ACHN (cell line): ENCODE data around the gene PRRT1.
A peak's percentile ranks its signal among the peaks of the same experiment; 100 is the strongest.
"Not testable (repeated sequence)": the region's sequence is repeated elsewhere in the genome, so short reads cannot be mapped to it uniquely, and the experiment has no call there.

Experiments used
- DNase-seq: peaks from one replicate; pipeline ENCODE4 v3.0.0-alpha.2; 2015
- in situ Hi-C: cut with HindIII; loops from 2 replicates; pipeline ENCODE4 v1.10.0; 2017; ENCODE audit warnings: low sequenced_read_pairs, low pct_ligation_motif_present, low pct_unique_long_range_greater_than_20kb

Gene PRRT1

DNA sequence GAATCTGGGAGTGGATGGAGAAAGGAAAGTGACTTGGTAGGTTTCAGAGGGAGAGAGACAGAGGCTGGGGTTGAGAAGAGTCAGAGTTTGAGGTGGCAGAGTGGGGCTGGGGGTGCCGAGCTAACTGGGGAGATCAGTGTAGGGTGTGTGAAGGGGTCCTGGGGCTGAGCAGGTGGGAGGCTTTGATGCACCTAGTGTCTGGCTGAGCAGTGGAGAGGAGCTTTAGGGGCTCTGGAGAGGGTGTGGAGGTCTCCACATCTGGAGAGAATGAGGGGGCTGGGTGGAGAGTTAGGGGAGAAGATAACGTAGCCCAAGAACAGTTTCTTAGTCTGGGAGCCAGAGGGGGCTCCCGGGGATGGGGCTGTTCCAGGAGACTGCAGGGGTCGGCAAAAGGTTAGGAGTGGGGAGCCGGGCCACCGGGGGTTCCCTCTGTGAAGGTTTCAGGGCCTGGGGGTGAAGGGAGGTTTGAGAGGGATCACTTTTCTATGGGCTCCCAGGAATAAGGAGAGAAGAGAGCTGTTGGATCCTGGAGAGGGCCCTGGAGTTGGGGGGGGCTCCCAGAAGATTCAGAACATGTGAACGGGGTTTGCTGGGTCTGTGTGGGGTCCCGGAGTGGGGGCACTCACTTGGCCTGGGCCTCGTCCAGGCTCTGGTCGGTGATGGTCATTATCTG is 37.5 kb upstream of the PRRT1 start:
- in situ Hi-C loops: no loop called here
- DNase-seq: no peak

GRCh38 chr6:32188381-32189068 is 36.8 kb upstream of the PRRT1 start:
- no peak for DNase-seq
- in situ Hi-C loops: no loop called here

- DNase-seq, in situ Hi-C loops: not testable (repeated sequence)
Observed at GRCh38 chr6:32187725-32188380, 36.1 kb upstream of the PRRT1 start.

- DNase-seq: no peak
- in situ Hi-C loops: no loop called here
Observed at GRCh38 chr6:32187009-32187709, 35.4 kb upstream of the PRRT1 start.

DNA sequence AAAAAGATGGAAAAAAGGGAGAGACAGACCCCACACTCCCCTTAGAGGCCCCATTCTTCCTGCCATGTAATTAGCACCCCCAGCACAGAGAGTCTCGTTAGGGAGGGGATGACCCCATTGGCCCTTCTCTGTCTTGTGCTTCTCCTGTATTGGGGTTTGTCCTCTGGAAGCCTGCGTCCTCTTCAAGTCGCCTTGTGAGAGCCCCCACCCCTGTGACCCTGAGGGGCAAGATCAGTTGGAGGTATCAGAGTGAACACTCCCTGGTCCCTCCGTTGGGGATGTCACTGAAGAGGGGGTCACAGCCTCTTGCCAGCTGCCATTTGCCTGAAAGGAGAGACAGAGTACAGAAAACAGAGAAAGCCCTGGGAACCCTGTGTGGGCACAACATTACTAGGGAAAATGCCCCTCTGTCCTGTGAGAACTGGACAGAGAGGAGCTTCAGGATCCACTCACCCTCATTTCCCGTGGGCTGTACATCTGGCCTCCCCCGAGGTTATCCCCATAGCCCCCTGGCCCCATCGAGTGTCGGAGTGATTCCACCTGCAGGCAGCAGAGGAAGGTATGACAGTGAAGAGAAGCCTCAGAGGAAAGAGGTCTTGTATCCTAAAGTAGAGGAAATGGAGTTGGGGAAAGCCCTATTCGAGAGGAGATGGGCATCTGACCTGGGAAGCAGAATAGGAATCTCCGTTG is 34.6 kb upstream of the PRRT1 start:
- in situ Hi-C loops: not testable (repeated sequence)

GRCh38 chr6:32185681-32186131 is 34.0 kb upstream of the PRRT1 start:
- peak; percentile 91 for DNase-seq
- in situ Hi-C loops: not testable (repeated sequence)

More for the DNA sequence above, 34.6 kb upstream of the PRRT1 start:
- not testable (repeated sequence) for DNase-seq

DNA sequence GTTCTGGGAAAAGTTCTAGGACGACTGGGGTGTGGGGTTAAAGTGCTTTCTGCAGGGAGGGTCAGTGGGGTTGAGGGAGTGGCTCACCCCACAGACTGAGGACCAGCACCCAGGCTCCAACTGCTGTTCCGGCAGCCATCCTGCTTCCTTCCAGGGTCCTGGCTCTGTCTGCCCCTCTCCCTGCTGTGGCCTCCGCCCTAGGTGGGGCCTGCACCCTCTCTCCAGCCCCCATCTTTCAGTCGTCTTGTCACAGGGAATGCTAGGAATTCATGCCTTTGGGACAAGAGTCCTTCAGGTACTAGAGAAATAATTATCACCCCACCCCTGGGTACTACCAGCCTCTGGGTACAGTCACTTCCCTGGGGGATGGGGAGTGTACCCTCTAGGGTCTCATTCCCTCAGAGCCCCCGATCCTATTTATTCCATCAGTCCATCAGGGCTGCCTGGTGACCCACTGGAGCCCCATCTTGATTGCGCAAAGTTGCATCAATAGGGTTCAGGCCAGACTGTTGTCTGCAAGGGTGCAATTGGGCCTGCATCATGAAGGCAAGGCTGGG is 32.4 kb upstream of the PRRT1 start, which contains the start of gene AGER:
Gene AGER, minus strand, starts transcription at position 170 of the 557 bp plus-strand sequence. Its CDS starts 31 bp downstream, at position 139.
- DNase-seq: no peak
- in situ Hi-C loops: no loop called here

DNA sequence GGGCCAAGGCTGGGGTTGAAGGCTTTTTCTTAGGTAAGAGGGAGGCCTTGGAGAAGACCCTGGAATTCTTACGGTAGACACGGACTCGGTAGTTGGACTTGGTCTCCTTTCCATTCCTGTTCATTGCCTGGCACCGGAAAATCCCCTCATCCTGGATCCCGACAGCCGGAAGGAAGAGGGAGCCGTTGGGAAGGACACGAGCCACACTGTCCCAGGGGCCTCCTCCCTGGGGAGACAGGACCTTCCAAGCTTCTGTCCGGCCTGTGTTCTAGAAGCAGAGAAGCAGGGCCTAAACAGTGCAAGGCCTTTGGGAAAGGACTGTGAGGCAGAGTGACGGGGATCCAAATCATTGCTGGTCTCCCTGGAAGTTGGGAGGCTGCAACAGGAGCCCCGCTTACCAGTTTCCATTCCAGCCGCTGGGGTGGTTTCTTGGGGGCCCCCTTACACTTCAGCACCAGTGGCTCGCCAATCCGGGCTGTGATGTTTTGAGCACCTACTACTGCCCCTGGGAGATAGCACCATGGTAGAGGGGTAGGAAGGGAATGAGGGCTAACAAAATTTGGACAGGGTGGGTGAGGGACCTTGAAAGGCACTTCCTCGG is 31.8 kb upstream of the PRRT1 start:
- no peak for DNase-seq
- in situ Hi-C loops: no loop called here

DNA sequence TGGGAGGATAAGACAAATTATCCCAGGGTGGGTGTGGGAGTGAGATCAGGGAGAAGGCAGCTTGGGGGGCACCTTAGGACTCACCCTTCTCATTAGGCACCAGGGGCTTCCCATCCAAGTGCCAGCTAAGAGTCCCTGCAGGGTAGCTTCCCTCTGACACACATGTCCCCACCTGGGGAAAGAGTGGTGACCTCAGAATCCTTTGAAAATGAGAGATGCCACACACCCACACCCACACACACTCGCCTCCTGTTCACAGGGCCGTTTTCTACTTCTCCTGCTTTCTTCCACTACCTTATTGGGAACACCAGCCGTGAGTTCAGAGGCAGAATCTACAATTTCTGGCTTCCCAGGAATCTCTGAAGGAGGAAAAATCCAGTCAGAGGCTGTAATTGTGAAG is 31.3 kb upstream of the PRRT1 start:
- no peak for DNase-seq
- in situ Hi-C loops: no loop called here

GRCh38 chr6:32182555-32182981 is 30.8 kb upstream of the PRRT1 start:
- in situ Hi-C loops: no loop called here

DNA sequence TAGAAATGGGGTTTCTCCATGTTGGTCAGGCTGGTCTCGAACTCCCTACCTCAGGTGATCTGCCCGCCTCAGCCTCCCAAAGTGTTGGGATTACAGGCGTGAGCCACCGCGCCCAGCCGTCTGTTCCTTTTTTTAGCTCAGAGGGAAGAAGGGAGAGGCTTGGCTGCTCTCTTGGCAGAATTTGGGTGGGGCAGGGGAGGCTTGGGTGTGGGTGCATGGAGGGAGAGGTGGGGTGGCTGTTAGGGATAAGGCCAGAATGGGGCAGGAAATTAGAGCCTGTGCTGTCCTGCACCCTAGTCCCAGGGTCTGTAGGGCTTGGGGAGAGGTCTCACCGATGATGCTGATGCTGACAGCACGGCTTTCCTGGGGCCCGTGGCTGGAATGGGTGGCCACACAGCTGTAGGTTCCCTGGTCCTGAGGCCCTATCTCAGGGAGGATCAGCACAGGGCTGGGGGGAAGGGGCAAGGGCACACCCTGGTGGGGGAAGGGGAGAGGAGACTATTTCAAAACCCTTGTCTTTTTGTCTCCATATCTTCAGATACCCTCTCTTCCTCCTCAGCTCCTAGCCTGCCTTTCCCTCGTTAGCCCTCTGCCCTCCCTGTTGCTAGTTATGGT is 30.3 kb upstream of the PRRT1 start:
- in situ Hi-C loops: no loop called here
- no peak for DNase-seq

More at GRCh38 chr6:32182555-32182981, 30.8 kb upstream of the PRRT1 start:
- no peak for DNase-seq

- DNase-seq: no peak
- in situ Hi-C loops: no loop called here
Observed at GRCh38 chr6:32181148-32181702, 29.5 kb upstream of the PRRT1 start.

GRCh38 chr6:32179766-32180405 is 28.1 kb upstream of the PRRT1 start:
- no peak for DNase-seq
- in situ Hi-C loops: no loop called here

- in situ Hi-C loops: no loop called here
- peak; percentile 11 for DNase-seq
Observed at GRCh38 chr6:32178547-32179440, 27.1 kb upstream of the PRRT1 start.

DNA sequence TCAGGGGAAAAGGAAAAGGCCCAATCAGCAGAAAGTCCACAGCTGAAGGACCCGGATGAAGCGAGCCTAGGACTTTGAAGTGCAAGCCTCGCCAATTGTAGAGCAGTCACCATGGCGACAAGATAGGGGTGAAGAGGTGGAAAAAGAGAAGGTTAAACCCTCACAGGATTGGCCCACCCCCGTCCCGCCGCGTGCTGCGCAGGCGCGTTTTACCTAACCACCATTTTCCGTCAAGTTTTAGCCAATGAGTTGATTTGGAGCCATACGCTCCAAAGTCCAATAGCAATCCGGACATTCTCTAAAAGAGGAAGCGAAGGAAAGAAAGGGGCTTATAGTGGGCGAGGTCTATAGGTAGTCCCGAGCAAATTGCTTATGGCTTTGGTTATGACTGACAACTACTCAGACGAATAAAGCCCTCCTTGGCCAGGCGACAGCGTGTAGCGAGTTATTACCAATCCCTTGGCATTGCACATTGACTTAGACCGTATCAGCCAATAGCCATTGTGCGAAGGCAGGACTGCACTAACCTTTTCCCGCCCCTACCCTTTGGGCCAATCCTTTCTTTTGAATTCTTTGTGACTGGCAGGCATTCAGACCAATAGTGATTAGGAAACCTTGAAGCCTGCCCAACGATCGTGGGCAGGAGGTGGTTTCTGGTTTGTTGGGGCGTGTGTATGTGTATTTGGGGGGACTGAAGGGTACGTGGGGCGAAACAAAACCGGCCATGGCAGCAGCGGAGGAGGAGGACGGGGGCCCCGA is 26.2 kb upstream of the PRRT1 start, which contains the start of gene RNF5:
Gene RNF5, plus strand, starts transcription at position 618 of the 759 bp plus-strand sequence. Its CDS starts 107 bp downstream, at position 725.
- in situ Hi-C loops: no loop called here
- peak; percentile 99 for DNase-seq
